GM19025 (cell line): ENCODE results near the gene RTL1.

Source experiments
- ATAC-seq: cut with Tn5 transposase; IDR thresholded peaks from one replicate; pipeline ENCODE4 v1.9.1; 2021; ENCODE audit warnings: mild to moderate bottlenecking, low read depth, moderate library complexity; ENCODE audit not compliant: unreplicated experiment

Gene RTL1

GRCh38 chr14:100836941-100837804 lies 66.3 kb downstream of the RTL1 start:
- ATAC-seq: no peak

DNA sequence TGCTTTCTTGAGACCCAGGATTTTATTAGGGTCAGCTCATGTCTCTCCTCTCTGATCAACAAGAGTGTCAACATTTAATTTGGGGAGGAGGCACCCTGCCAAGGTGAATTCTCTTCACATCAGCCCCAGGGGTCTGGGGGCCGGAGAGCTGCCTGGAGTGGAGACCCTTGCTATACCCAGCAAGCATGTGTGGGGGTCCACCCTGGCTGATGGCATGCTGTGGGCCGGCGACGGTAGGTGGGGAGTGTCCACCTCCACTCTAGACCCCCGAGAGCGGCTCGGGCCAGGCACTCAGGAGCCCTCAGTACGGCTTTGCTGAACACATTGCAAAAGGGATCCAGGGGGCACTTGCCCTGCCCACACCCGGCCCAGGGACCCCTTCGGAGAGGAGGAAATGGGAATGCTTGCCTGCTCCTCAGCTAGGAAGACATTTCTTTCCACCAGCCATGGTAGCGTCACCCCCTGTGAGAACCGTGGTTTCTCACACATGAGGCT lies 67.2 kb downstream of the RTL1 start:
- no peak for ATAC-seq

- ATAC-seq: no peak
Measured at GRCh38 chr14:100835548-100836310, 67.8 kb downstream of the RTL1 start.

DNA sequence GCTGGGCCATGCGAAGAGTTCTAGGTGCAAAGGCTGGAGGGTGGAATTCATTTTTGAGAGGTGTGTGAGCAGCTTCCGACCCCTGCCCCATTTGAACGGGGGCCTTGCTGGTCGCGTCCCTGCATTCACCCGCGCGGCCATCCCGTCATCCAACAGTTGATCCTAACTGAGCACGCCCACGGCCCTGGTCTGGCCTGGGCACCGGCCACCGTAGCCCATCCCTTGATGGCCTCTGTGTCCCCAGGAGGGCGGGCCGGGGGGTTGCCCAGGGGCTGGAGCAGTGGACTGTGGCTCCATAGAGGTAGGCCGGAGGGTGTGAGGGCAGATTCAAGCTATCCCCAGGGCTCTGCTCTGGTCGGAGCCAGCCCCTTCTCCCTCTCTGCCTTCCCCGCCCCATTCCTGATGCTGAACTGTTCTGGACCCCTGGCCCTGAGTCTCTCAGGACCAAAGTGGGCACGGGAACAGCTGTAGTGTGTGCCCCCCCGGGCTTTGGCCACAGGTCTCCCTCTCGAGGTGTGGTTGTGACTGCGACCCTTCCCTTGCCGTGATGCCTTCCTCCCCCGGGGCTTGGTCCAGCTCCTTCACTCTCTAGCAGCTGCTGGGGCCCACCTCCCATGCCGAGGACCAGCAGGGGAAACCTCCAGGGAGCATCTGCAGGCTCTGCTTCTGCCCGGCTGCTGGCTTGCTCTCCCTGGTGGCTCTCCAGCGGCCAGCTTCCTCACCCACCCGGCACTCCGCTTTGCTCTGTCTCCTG lies 68.6 kb downstream of the RTL1 start:
- ATAC-seq: no peak

- ATAC-seq: no peak
Measured at GRCh38 chr14:100834082-100834793, 69.3 kb downstream of the RTL1 start.

DNA sequence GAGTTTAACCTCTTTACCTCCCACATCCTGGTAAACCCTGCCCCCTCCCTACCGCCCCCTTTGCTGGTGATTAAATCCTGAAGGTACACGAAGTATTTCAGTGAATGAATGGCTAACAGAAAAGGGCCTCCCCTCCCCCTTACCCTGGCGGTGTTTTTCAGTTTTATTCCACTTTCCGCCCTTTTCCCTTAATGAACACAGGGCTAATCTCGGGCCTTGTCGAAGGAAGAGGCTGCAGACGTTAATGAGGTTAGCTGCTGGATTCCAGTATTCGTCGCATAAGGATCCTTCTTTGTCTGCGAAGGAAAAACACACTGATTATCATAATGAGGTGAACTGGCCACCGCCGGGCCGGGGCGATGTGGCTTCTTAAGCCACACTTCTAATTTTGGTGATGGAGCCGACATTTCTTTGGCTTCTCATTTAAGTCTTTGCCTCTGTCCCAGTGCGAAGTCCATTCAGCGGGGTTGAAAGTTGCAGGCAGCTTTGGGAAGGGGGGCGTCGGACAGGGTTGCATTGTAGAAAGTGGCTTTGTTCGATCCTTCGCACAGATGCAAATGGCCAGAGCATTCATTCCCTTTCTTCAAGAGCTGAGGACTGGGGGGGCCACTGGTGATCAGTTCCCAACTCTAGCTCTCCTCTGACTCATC lies 71.1 kb downstream of the RTL1 start:
- no peak for ATAC-seq

- no peak for ATAC-seq
Measured at GRCh38 chr14:100830681-100831080, 72.8 kb downstream of the RTL1 start.
